T-helper 2 cell (primary cell): ENCODE measurements around the gene HMX1.

Source experiments
- DNase-seq, 5 experiments: peaks; one replicate each; pipeline versions ENCODE4 v3.0.0 to v3.0.0-alpha.2; 2012 to 2022

The HMX1 gene

DNA sequence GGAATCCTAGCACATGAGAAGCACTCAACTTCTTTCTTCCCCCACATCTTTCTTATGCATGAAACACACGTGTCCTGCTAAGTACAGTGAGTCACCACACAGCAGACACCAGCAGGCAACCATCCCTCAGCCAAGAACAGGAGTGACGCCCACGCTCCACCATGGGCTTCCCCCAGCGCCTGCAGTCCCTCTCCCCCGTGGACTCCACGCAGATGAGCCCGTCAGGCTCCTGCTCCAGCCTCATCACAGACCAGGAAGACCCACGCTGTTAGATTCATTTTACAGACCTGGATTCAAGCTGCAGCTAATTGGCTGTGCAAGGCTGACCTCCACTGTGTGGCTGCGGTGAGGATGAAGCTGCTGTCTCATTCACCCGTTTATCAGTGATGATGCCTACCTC lies 16.7 kb downstream of the HMX1 start:
- DNase-seq, result no peak

DNA sequence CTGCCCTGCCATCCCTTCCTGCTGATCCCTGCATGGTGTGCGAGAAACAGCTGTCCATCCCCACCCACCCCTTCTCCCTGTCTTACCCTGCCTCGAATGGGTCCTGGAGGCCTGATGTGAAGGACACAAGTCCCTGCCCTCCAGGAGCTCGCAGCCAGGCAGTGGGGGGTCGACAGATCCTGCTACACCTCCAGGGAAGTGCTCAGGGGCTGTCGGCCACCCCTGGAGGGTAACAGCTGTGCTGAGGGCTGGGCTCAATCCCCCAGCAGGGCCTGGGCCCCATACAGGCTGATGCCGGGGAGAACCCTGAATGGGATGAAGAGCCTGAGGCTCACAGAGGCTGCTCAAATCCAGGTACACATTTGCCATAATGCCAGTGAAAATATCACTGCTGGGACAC lies 17.6 kb downstream of the HMX1 start:
- DNase-seq, result no peak

DNA sequence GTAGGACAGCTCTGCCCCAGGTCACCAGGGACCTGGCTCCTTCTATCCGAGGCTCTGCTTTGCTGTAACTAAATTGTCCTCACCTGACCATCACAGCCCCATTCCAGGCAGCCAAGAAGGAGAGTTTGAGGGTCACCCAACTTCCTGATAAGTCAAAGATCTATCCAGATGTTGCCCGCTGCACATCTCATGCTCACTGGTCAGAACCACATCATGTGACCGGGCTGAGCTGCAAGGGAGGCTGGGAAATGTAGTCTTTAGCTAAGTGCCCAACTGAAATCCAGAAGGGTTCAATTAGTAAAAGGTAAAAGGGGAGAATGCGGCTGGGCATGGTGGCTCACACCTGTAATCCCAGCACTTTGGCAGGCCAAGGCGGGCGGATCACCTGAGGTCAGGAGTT lies 18.4 kb downstream of the HMX1 start:
- DNase-seq, result no peak

DNA sequence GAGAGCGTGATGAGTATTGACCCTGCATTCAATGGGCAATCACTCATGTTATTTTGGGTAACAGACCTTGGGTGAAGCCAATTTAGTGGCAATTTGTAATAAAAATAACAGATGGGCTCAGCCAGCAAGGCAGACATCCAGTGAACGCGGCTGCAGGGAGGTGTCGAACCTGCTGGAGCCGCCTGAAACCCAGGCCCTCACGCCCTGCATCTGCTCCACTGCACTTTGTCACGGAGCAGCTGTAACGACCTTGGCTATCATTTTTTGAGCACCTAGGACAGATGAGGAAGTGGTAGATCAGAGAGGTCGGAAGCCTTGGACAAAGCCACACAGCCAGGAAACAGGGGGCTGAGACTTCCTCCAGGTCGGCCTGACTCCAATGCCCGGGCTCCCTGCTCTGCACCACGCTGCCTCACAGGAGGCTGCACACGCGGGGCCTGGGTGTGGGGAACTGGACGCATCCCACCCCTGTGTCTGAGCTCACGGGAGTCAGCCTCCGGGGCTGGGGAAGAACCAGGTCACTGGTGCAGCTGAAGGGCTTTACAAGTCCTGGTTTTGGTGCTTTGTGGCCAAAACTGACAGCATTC lies 19.4 kb downstream of the HMX1 start:
- no peak for DNase-seq

DNA sequence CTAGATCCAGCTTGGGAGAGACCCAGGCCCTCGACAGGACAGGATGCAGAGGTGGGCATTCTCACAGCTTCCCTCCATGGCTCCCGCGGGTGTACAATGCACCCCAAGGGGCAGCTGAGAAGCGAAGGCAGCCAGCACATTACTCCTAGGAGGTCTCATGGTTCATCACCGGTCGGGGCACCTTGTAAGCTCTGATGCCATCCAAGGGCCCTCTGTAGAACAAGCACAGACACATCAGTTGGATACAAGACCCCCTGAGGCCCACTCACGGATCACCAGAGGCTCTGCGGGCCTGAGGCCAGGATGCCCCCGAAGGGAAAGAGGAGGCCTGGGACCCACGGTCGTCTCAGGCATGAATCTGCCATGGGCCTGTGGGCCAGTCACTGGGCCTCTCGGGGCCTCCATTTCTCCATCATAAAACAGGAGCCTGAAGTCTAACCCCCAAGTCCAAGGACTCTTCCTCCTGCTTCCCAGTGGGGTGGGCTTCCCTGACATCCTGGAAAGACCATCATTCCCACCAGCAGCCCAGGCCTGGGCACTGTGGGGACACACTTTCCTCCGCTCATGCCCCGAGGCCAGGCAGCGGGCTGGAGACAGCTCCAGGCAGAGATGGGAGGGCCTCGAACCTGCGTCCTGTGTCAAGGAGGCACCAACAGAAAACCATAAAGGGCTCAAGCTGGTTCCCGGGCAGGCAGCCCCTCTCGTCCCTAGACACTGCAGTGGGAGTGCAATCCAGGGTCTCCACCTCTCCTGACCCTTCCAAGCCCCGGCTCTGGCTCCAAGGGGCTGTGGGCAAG lies 20.1 kb downstream of the HMX1 start:
- DNase-seq, result no peak

DNA sequence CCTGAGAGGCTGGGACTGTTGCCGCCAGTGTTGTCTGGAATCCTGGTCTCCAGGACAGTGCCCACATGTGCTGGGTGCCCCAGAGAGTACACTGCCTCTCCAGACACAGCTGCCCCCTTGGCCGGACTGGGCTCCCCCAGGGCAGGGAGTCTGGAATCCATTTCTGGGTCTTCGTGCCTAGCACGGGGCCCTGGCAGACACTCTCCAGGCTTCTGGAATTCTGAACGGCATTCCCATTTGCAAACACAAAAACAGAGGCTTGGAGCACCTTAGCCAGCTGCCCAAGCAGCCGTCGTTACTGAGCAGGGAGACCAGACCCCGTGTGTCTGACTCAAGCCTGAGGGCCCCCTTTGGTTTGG lies 20.8 kb downstream of the HMX1 start:
- no peak for DNase-seq

DNA sequence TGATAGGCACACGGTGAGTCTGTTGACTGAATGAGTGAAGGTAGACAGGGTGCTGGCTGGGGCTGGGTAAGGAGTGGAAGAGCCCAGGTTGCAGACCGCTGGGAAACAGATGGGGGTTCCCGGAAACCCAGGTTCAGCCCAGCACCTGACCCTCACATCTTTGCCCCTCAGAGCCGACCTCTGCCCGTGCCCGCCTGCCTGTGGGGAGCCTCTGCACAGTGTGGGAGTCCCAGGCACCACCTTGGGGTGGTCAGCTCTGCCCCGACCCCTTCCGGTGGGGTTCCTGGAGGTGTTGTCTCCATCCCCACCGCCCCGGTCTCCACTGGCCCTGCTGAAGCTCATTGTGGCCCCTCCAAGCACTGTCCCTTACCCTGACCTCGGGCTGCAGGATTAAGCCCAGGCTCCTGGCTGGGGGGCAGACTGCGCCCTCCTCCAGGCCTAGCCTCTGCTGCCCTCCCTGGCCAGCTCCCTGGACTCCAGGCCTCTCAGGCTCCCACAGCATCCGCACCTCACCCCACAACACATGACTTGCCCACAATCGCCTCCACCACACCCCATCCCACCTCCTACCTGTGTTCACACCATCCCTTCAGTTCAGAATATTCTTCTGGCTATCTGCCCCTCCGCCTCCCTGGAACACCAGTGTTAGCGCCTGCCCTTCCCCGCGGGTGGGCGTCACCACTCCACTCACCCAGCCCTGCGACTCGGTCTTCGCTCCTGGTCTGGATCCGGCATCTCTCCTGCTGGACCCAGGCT lies 21.4 kb downstream of the HMX1 start:
- no peak for DNase-seq

DNA sequence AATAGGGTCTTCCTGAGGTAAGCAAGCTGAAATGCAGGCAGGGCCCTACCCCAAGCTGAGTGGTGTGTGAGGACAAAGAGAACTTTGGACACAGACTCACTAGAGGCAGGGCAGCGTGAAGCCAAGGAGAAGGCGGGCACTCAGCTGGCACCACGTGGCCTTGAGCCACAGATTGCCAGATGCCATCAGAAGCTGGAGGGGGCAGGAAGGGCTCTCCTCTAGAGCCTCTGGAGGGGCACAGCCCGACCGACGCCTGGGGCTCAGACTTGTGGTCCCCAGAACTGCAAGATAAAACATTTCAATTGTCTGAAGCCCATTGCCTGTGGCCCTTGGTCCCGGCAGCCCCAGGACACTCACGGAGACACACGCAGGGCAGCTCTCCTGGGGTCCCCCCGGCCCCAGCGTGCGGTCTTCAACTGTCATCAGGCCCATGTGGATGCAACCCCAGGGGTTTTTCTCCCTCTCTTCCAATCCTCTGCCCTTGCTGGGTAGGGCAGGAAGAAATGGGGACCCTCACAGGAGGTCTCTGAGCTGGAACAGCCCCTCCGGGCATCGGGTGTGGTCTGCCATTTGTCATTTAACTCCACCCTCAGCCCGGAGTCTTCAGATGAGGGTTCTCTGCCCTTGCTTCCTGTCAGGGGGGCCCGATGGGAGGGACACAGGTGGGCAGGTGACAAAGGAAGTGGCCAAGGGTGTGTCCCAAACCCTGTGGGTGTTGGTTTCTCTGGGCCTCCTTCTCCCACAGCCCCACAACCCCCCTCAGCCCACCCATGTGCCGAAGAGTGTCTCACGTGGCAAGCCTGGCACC lies 22.2 kb downstream of the HMX1 start:
- DNase-seq, result no peak

DNA sequence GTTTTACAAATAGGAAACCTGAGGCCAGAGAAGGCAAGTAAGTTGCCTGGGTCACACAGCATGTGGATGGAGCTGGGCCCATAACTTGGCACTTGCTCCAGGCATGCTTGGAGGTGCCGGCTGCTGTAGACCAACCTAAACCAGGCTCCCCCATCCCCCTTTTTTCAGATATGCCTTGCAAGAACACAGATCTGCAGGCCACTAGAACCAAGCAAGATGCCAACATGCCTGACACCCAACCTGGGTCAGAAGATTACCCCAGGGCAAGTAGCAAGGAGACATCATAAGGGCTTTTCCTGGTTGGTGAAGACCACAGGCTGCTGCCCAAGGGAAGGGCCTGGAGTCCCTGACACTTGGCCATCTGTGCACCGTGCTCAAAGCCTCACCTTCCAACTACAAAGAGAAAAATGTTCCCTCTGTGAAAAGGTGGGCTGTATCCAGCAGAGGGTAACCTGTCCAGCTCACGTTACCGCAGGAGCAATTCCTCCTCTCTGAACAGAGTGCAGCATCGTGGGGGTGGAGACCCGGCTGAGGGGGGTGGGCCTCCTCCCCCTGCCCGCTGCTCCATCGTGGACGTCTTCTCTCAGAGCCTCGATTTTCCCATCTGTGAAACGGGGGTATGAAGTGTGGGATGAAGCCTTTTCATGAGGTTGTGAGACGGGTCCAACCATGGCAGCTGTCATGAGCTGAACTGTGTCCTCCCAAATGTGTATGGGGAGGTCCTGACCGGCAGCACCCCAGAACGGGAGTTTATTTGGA lies 23.0 kb downstream of the HMX1 start:
- DNase-seq, result no peak

DNA sequence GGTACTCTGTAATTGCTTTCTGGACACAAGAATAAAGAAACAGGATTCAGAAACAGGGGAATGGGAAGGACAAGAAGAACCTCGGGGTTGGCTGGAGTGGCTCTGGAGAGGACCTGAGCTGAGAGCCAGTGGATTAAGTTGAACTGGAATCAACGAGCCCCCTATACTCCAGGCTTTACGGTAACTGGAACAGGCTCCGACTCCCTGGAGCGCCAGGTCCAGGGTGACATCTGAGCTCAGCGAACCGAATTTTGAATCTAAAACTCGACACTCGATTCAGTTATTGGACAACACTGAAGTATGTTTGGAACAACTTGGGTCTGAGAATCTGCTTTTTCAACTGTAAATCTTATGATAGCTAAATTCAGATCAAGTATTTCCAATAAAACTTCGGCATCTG lies 23.9 kb downstream of the HMX1 start:
- DNase-seq, result no peak

DNA sequence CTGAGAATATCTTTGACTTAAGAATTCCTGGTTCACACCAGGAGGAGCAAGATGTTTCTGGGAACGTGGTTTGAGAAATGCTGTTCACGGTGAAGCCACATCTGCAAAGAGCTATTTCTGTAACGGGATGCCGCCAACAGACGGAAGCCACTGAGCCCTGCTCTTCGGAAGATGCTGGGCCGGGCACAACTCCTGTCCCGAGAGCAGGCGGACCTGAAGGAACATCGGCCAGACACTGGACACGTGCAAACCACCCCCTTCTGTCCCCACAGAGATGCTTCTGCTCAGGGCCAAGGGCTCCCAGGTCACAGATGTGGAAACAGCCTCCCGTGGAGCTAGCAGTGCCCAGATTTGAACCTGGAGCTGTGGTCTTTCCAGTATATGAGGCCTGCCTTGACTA lies 24.3 kb downstream of the HMX1 start:
- no peak for DNase-seq

DNA sequence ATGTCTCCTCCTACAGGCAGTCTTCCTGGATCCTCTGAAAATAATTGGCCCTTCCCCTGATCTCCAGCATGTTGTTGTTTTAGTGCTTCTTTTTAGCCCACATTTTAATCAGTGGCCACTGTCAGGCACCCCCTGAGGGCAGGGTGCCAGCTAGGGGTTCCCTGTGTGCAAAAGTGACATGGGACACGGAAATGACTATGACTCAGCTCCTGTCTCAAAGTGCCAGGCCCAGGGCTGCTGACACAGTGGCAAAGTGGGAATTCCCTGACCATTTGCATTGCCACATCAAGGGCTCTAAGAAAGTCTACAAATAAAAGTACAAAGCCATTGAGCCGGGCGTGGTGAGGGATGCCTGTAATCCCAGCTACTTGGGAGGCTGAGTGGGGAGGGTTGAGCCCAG lies 24.8 kb downstream of the HMX1 start:
- DNase-seq, result no peak

DNA sequence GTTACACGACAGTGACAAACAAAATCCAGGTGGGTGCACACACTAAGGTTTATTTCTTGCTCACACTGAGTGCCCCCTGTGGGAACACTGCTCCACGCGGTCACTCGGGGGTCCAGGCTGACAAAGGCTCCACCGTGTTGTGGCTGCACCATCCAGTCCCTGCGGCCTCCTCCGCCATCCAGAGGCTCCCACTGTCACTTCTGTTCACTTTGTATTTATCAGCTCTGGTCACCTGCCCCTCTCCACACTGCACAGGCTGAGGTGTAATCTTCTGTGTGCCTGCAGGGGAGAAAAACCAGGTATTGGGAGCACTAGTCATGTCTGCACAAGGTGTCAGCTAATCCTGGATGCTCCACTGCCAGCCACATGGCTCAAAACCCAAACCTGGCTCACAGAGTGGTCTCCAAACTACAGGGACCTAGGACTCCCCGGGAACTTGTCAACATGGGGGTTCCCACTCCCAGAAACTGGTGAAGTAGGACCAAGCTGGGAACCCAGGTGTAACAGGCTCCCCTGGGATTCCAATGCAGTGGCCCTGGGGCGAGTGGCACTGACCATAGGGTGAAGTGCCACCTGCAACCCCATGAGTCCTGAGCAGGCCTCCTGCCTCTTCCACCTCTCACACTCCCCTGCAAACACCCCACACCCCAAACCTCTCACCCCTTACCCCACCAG lies 25.5 kb downstream of the HMX1 start:
- no peak for DNase-seq

DNA sequence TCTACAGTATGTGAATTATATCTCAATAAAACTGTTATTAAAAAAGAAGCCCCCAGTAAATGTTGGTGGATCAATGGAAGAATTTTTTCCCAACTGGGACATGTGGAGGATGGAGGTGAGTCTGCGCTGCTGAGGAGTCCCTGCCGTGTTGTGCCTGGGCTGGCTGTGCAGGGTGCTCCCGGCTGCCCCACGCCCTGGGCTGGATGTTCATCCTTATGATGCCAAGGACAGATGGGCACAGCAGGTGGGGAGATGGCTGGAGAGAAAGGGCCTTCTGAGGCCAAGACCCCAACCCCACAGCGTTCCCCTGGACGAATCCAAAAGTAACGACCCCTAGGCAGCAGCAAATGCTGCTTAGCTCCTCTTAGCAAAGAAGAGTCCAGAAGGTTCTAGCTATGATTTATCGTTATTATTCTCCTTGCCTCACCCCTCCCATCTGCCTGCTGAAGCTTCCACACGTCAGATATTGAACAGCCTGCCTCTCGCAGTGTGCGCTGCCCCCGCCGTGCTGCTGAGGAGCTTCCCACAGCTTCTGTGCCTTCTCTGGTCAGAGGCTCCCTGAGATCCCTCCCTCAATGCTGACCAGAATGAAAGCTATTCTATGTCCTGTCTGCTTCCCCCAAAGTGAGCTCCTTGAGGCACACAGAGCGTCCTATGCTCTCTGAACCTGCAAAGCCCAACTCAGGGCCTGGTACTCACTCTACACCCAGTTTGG lies 26.5 kb downstream of the HMX1 start:
- DNase-seq, result no peak

DNA sequence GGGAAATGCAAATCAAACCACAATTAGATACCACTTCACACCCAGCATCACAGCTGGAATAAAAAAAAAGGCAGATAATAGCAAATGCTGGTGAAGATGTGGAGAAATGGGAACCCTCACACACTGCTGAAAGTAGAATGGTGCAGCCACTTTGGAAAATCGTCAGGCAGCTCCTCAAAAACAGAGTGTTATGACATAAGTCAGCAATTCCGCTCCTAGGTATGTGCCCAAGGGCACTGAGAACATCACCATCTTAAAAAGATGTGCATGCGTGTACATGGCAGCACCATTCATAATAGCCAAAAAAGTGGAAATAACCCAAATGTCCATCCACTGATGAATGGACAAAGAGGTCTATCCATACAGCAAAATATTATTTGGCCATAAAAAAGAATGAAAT lies 28.0 kb downstream of the HMX1 start:
- no peak for DNase-seq

DNA sequence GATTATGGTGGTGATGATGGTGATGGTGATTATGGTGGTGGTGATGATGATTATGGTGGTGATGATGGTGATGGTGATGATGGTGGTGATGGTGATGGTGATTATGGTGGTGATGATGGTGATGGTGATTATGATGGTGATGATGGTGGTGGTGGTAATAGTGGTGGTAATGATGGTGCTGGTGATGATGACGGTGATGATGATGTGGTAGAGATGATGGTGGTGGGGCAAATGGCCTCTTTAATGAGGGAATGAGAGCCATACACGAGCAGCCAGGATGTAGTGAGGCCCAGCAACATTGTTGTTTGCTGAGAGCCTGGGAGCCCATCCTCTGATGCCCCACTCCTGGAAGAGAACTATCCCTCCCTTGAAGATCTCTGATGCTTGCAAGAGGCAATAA lies 29.0 kb downstream of the HMX1 start:
- no peak for DNase-seq

DNA sequence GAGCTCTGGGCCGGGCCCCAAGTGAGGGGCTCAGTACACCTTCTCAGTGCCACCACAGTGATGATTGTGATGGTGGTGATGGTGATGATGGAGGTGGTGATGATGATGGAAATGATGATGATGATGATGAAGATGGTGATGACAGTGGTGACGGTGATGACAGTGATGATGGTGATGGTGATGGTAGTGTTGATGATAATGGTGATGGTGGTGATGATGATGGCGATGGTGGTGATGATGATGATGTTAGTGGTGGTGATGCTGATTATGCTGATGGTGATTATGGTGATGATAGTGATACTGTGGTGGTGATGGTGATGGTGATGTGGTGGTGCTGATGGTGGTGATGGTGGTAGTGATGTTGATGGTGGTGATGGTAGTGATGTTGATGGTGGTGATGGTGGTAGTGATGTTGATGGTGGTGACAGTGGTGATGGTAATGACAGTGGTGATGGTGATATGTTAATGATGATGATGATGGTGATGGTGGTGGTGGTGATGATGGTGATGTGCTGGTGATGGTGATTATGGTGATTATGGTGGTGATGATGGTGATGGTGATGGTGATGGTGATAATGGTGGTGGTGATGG lies 29.9 kb downstream of the HMX1 start:
- DNase-seq, result no peak

DNA sequence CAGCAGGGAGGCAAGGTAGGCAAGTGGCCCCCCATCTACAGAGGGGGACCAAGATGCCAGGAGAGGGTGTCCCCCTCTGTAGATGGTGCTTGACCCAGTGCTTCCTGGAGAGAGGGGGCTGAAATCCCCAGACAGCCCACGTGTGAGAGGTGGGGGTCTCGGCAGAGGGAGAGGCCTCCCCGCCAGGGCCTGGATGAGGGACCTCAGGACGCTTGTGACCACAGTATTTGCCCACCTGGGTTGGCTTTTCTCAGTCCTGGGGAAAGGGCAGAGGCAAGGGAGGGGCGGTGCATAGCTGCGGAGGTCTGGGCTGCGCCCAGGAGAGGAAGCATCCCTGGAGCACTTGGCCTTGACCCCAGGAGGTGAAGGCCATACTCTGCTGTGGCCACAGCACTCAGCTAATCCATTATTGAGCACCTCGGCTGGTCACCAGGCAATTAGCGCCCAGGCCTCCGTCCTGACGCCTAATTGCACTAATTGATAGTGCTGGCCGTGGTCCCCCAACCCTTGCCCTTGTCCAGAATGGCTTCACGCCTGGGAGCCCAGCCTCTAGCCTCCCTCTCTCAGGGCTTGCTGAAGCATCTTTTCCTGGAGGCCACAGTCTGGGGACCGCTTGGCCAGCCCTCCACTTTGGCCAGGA lies 30.7 kb downstream of the HMX1 start:
- no peak for DNase-seq

DNA sequence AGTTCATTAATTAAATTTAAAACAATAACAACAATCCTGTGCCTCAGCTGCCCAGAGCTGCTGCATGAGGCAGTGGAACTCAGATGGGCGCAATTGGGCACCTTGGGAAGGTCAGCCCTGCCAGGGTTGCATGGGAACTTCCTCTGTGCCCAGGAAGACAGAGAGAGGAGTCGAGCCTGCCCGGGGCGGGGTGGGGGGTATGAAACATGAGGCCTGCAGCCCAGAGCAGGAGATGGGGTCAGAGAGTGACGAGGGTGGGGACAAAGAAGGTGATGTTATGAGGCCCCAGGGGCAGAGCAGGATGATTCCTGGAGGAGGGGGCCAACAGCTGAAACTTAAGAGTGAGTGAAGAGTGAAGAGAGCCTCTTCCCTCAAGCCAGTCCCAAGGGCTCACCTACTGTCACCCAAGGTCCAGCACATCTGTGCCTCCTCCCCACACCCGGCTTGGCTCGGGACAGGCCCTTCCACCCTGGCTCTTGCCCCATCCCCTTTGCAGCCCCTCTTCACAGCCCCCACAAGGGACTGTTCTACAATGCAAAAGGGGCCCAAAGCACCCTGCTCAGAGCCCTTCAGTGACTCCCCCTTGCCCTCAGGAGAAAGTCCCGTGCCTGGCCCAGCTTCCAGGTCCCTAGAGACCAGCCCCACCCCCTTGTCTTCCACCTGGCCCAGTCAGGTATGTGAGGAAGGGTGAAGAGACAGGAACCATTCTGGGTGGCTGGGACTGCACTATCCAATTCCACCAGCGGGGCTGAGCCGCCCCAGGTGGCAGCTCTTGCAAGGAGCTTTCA lies 31.4 kb downstream of the HMX1 start:
- DNase-seq, result no peak
